GM12878 (cell line): ENCODE results near the gene ZNF200. TPM values are rescaled to one million over a fixed set of nuclear protein-coding genes. Genes with fewer than 3 reads are reported as not detected.

Experiments used
- ATAC-seq: fragments of 200-7000 bp; cut with Tn5 transposase; 3 replicates; pipeline ENCODE4 v1.9.1; 2020; ENCODE audit warnings: mild to moderate bottlenecking, moderate library complexity
- BruUV-seq: library from RNA; stranded (reverse); fragments of 400-500 nt; replicated peaks from 2 replicates; lab custom pipeline; 2021; lab: Mats Ljungman, UMichigan
- CTCF ChIA-PET: fragments of 300-600 bp; sonication (Branson Sonifier 250); formaldehyde crosslinking; extraction: SDS; loops from one replicate; lab custom pipeline; 2021; ENCODE audit warnings: inconsistent platforms; lab: Yijun Ruan, JAX
- POLR2A ChIA-PET: fragments of 350-600 bp; formaldehyde crosslinking; extraction: SDS; loops from one replicate; lab custom pipeline; 2021; ENCODE audit warnings: inconsistent platforms; lab: Charles Lee
- RAD21 ChIA-PET: fragments of 300-600 bp; sonication (Branson Sonifier 250); formaldehyde crosslinking; loops from one replicate; lab custom pipeline; 2023; ENCODE audit warnings: antibody characterized with exemption; ENCODE audit not compliant: unreplicated experiment; lab: Charles Lee
- SMC1A ChIA-PET: fragments of 300-600 bp; sonication (Branson Sonifier 250); formaldehyde crosslinking; loops from one replicate; lab custom pipeline; 2023; ENCODE audit not compliant: unreplicated experiment, uncharacterized antibody; lab: Charles Lee
- DNase-seq: peaks from one replicate; pipeline ENCODE4 v3.0.0-alpha.2; 2011; ENCODE audit warnings: low read depth, low spot score
- FAIRE-seq: peaks from 3 replicates; lab custom pipeline; 2011; peaks lifted over from hg19 to GRCh38; lab: Jason Lieb, UNC
- H2AFZ ChIP-seq: 2 replicates; pipeline ENCODE4 v1.6.0; 2011; ENCODE audit warnings: low read depth, low read length, control low read depth; ENCODE audit not compliant: control insufficient read depth
- H3K27ac ChIP-seq: 2 replicates; pipeline ENCODE4 v1.5.1; 2011; ENCODE audit warnings: control low read depth; ENCODE audit not compliant: control insufficient read depth, insufficient read depth
- H3K27me3 ChIP-seq, 2 experiments: replicated peaks in 1 of 2; 2 replicates each; pipeline versions ENCODE4 v1.6.0 to v1.6.1; 2011; ENCODE audit warnings: low read length in 1 of 2; ENCODE audit not compliant: control insufficient read depth in 2 of 2, insufficient read depth in 2 of 2
- H3K36me3 ChIP-seq, 2 experiments: 2 replicates each; pipeline ENCODE4 v1.5.1; 2011; ENCODE audit warnings: low read length in 1 of 2; ENCODE audit not compliant: control insufficient read depth in 2 of 2, insufficient read depth in 2 of 2
- H3K4me1 ChIP-seq: 2 replicates; pipeline ENCODE4 v1.6.1; 2011; ENCODE audit warnings: mild to moderate bottlenecking, low read length, moderate library complexity, mixed read lengths; ENCODE audit not compliant: control insufficient read depth, insufficient read depth
- H3K4me2 ChIP-seq: 2 replicates; pipeline ENCODE4 v1.6.0; 2011; ENCODE audit warnings: control low read depth; ENCODE audit not compliant: control insufficient read depth, insufficient read depth
- H3K4me3 ChIP-seq: fragments of 200-600 bp; sonication (generic); 2 replicates; pipeline ENCODE4 v1.5.1; 2016
- H3K79me2 ChIP-seq: 2 replicates; pipeline ENCODE4 v1.6.0; 2011; ENCODE audit warnings: low read length; ENCODE audit not compliant: control insufficient read depth, insufficient read depth
- H3K9ac ChIP-seq: 2 replicates; pipeline ENCODE4 v1.8.0; 2011; ENCODE audit warnings: low read length, control low read depth, mixed read lengths; ENCODE audit not compliant: control insufficient read depth, insufficient read depth
- H3K9me3 ChIP-seq: replicated peaks from 3 replicates; pipeline ENCODE4 v1.5.1; 2011; ENCODE audit warnings: mild to moderate bottlenecking, low read length; ENCODE audit not compliant: control insufficient read depth, insufficient read depth
- H4K20me1 ChIP-seq: 2 replicates; pipeline ENCODE4 v1.6.0; 2011; ENCODE audit not compliant: control insufficient read depth, insufficient read depth
- CEBPB ChIP-seq, 2 experiments: fragments of 150-350 bp in 1 of 2; IDR thresholded peaks; 2 replicates each; pipeline ENCODE4 v1.6.1; 2012 to 2014; ENCODE audit warnings: low read depth in 2 of 2, low read length in 2 of 2, borderline replicate concordance in 1 of 2, inconsistent platforms in 1 of 2
- CHD1 ChIP-seq: IDR thresholded peaks from 2 replicates; pipeline ENCODE4 v1.6.1; 2012; ENCODE audit warnings: low read depth, low read length, improper control_type of control experiment
- DPF2 ChIP-seq: fragments of 450-650 bp; IDR thresholded peaks from 2 replicates; pipeline ENCODE4 v1.6.1; 2017; ENCODE audit warnings: mild to moderate bottlenecking
- FOS ChIP-seq: IDR thresholded peaks from 3 replicates; pipeline ENCODE4 v1.6.1; 2011; ENCODE audit warnings: borderline replicate concordance; ENCODE audit not compliant: insufficient read length; ENCODE audit errors: extremely low read depth
- LARP7 ChIP-seq: fragments of 450-650 bp; IDR thresholded peaks from 2 replicates; pipeline ENCODE4 v1.6.1; 2017; ENCODE audit warnings: mild to moderate bottlenecking
- NBN ChIP-seq: fragments of 450-650 bp; IDR thresholded peaks from 2 replicates; pipeline ENCODE4 v1.6.1; 2016
- NKRF ChIP-seq: fragments of 450-650 bp; conservative IDR thresholded peaks from 2 replicates; pipeline ENCODE4 v1.6.1; 2017; ENCODE audit warnings: mild to moderate bottlenecking, moderate library complexity
- NR2C1 ChIP-seq: fragments of 450-650 bp; IDR thresholded peaks from 2 replicates; pipeline ENCODE4 v1.6.1; 2017; ENCODE audit warnings: antibody characterized with exemption, mild to moderate bottlenecking, moderate library complexity
- NR2C2 ChIP-seq: IDR thresholded peaks from 2 replicates; pipeline ENCODE4 v1.6.1; 2011; ENCODE audit warnings: borderline replicate concordance, low read depth; ENCODE audit not compliant: control insufficient read depth, insufficient read length
- NR2F1 ChIP-seq: fragments of 450-650 bp; conservative IDR thresholded peaks from 2 replicates; pipeline ENCODE4 v1.6.1; 2017; ENCODE audit warnings: mild to moderate bottlenecking
- PAX8 ChIP-seq: fragments of 450-650 bp; IDR thresholded peaks from 2 replicates; pipeline ENCODE4 v1.6.1; 2017; ENCODE audit warnings: mild to moderate bottlenecking, moderate library complexity
- RAD21 ChIP-seq: IDR thresholded peaks from 2 replicates; pipeline ENCODE4 v1.6.1; 2011; ENCODE audit warnings: mild to moderate bottlenecking, low read depth, low read length, moderate library complexity; ENCODE audit not compliant: insufficient read depth
- RCOR1 ChIP-seq: conservative IDR thresholded peaks from 2 replicates; pipeline ENCODE4 v1.6.1; 2012; ENCODE audit warnings: low read depth, low read length, improper control_type of control experiment
- RELA ChIP-seq: fragments of 450-650 bp; IDR thresholded peaks from 2 replicates; pipeline ENCODE4 v1.8.0; 2014; ENCODE audit warnings: borderline replicate concordance; ENCODE audit not compliant: partially characterized antibody
- SKIL ChIP-seq: fragments of 450-650 bp; IDR thresholded peaks from 2 replicates; pipeline ENCODE4 v1.6.1; 2017; ENCODE audit warnings: mild to moderate bottlenecking, low read depth, inconsistent platforms; ENCODE audit not compliant: poor library complexity, severe bottlenecking
- SREBF1 ChIP-seq: IDR thresholded peaks from 2 replicates; pipeline ENCODE4 v1.6.1; 2012; ENCODE audit warnings: mild to moderate bottlenecking, low read length
- SRF ChIP-seq, 2 experiments: IDR thresholded peaks; 2 replicates each; pipeline ENCODE4 v1.6.1; 2011; ENCODE audit warnings: low read depth in 2 of 2, low read length in 2 of 2, mild to moderate bottlenecking in 1 of 2, moderate library complexity in 1 of 2
- TARDBP ChIP-seq: IDR thresholded peaks from 2 replicates; pipeline ENCODE4 v1.6.1; 2016; ENCODE audit warnings: borderline replicate concordance
- TCF12 ChIP-seq: IDR thresholded peaks from 2 replicates; pipeline ENCODE4 v1.6.1; 2011; ENCODE audit warnings: low read depth, mild to moderate bottlenecking, low read length
- ZNF622 ChIP-seq: fragments of 450-650 bp; IDR thresholded peaks from 2 replicates; pipeline ENCODE4 v1.6.1; 2017; ENCODE audit warnings: mild to moderate bottlenecking, inconsistent platforms
- WGBS: methylation state at CpG from one replicate; pipeline ENCODE4 v1.1.6; 2016; ENCODE audit warnings: low lambda C conversion rate; ENCODE audit not compliant: insufficient replicate concordance, insufficient coverage; ENCODE audit errors: missing lambda C conversion rate; 5-methylcytosine and 5-hydroxymethylcytosine counted together
- in situ Hi-C: fragments of 300-500 bp; cut with MboI; formaldehyde crosslinking; loops from 9 replicates; pipeline ENCODE4 v1.14.3; 2018; ENCODE audit warnings: mixed read lengths
- intact Hi-C: fragments of 100-400 bp; cut with micrococcal nuclease; formaldehyde crosslinking; loops from one replicate; pipeline ENCODE4 v1.14.2; 2022; ENCODE audit not compliant: unreplicated experiment
- polyA plus RNA-seq, 11 experiments: library from polyadenylated mRNA; depleted of rRNA in 4 of 11; unstranded in 6 of 11; stranded (reverse) in 5 of 11; fragments of >200 nt; fragmentation: Nextera tagmentation in 4 of 11; fragmentation: Illumina TruSeq in 1 of 11; extraction: Ambion mirVana in 4 of 11; extraction: Trizol in 1 of 11; gene quantifications; 1 replicate in 1 of 11; 2 replicates in 10 of 11; pipeline versions ENCODE4 v1.2.1 to v1.2.3, GENCODE V29; 2011 to 2016; ENCODE audit warnings: inconsistent platforms in 2 of 11, missing spikeins in 2 of 11, low read depth in 1 of 11
- total RNA-seq, 4 experiments: library from RNA; depleted of rRNA in 3 of 4; stranded (reverse); fragments of >200 nt in 3 of 4; fragmentation: Illumina TruSeq in 1 of 4; extraction: Trizol in 1 of 4; gene quantifications; 2 replicates each; pipeline versions ENCODE4 v1.2.1 to v1.2.3, GENCODE V29; 2013 to 2021

ZNF200 gene
- total and polyA plus RNA-seq, 10 of the 15 experiments (the other 5 are each of a cell fraction or from before 2014, with no cell fraction given), result 4.0 to 13.9 (median 9.6) TPM

- H4K20me1 ChIP-seq, result no peaks in the 10 kb centered on the region
- peaks cover 23% of the 10 kb centered on the region for H3K9me3 ChIP-seq
- peak within 1 kb of the TSS; percentile 91 for H3K4me3 ChIP-seq
- peak within 1 kb of the TSS; percentile 95 for H3K9ac ChIP-seq
- SMC1A ChIA-PET, result interaction anchor here (0.7 to 1.9 kb wide), 7 partner anchors 15 to 178 kb away, joined by 3 to 5 read pairs (median 4); partner anchors contain the start of gene ZNF200
- H3K36me3 ChIP-seq, result peaks cover 5 to 15% of the 10 kb centered on the region in 2 experiments; a peak in 3 of 4 replicates
- H3K27ac ChIP-seq, result peak within 1 kb of the TSS; percentile 98
- RAD21 ChIA-PET, result interaction anchor here (0.6 to 1.2 kb wide), 5 partner anchors 13 to 161 kb away, joined by 3 to 5 read pairs (median 4); partner anchors contain the start of genes NAA60, ZNF174, ZNF597 and ZSCAN32
- FAIRE-seq (peak; percentile 76), DNase-seq (peak; percentile 88), ATAC-seq (peak; percentile 95)
- no peaks in the 10 kb centered on the region for H3K27me3 ChIP-seq
- POLR2A ChIA-PET, result interaction anchor here (0.5 to 2.1 kb wide), 11 partner anchors 15 to 165 kb away, joined by 3 to 10 read pairs (median 4); partner anchors contain the start of genes NAA60, ZNF174, ZNF200 and ZNF597
- in situ Hi-C loops, result no loop called here
- CTCF ChIA-PET, result interaction anchor here (0.6 to 1.6 kb wide), 10 partner anchors 14 to 240 kb away, joined by 3 to 4 read pairs (median 4); partner anchors contain the start of genes CLUAP1, ZNF174 and ZSCAN32
- under 1% methylated on average over 72 of the region's 72 CpGs for WGBS
- peak within 1 kb of the TSS; percentile 99 for H3K4me2 ChIP-seq
- H2AFZ ChIP-seq, result peak within 1 kb of the TSS; percentile 91
- BruUV-seq, result TSS peak; percentile 92
- H3K4me1 ChIP-seq, result peaks cover 10% of the 10 kb centered on the region; the same call in 1 of the 2 replicates
- peaks cover 32% of the 10 kb centered on the region for H3K79me2 ChIP-seq
- intact Hi-C loops, result loop anchor here (1.0 to 10.0 kb wide), 3 partner anchors 19 to 122 kb away; partner anchors contain the start of genes ZNF174 and ZSCAN32
- TF ChIP-seq TCF12 (0 out of 2 replicates have a peak, but pooled peaks have one; percentile 29), SREBF1 (no peak; the same call in 1 of the 2 replicates), ZNF622 (no peak), FOS (no peak), CHD1 (no peak), CEBPB (IDR thresholded peaks at IDR 0.05; ENCODE audit: borderline replicate concordance in 1 of 2, low read depth in 2 of 2, low read length in 2 of 2) (0 out of 4 replicates have a peak, but pooled peaks of 1 of the 2 experiments have one; percentile 18), RCOR1 (no peak), RAD21 (no peak), SRF (IDR thresholded peaks at IDR 0.05; ENCODE audit: low read depth in 2 of 2, low read length in 2 of 2) (peak in 1 of 2 experiments; percentile 84; a peak in 2 of 4 replicates), DPF2 (no peak; the same call in none of the 2 replicates), NBN (peak; percentile 91; the same call in 1 of the 2 replicates), PAX8 (no peak), NKRF (peak; percentile 50), NR2C2 (no peak), TARDBP (peak; percentile 65; the same call in 1 of the 2 replicates), LARP7 (peak; percentile 91), SKIL (peak; percentile 78), RELA (peak; percentile 23), NR2F1 (peak; percentile 95), NR2C1 (peak; percentile 93)
These were observed 48.0 kb upstream of the ZNF200 start, which contains the start of gene ZNF263 for GRCh38 chr16:3282730-3283542. ZNF263 (plus strand) TSS chr16:3283491; CDS start chr16:3283819, 328 bp downstream.
